Fibroblast of skin of right biceps (primary cell): Measurements from ENCODE around the gene PAK1.
A peak's percentile ranks its signal among the peaks of the same experiment; 100 is the strongest.
"Not testable (repeated sequence)": the region's sequence is repeated elsewhere in the genome, so short reads cannot be mapped to it uniquely, and the experiment has no call there.

Experiments
- DNase-seq: peaks from one replicate; pipeline ENCODE4 v3.0.0-alpha.2; 2013

PAK1 gene

GRCh38 chr11:77401486-77402217 is 72.2 kb downstream of the PAK1 start:
- no peak for DNase-seq

- no peak for DNase-seq
Measured at GRCh38 chr11:77400775-77401449, 73.0 kb downstream of the PAK1 start.

- no peak for DNase-seq
Measured at GRCh38 chr11:77400271-77400670, 73.6 kb downstream of the PAK1 start.

GRCh38 chr11:77397631-77398030 is 76.3 kb downstream of the PAK1 start:
- no peak for DNase-seq

- no peak for DNase-seq
Measured at GRCh38 chr11:77396911-77397310, 77.0 kb downstream of the PAK1 start.

GRCh38 chr11:77396305-77396704 is 77.6 kb downstream of the PAK1 start:
- DNase-seq = no peak

- DNase-seq = no peak
Measured at GRCh38 chr11:77395460-77396173, 78.3 kb downstream of the PAK1 start.

GRCh38 chr11:77392842-77393241 is 81.1 kb downstream of the PAK1 start:
- no peak for DNase-seq

- DNase-seq = no peak
Measured at GRCh38 chr11:77387701-77388100, 86.2 kb downstream of the PAK1 start.

GRCh38 chr11:77386178-77386577 is 87.7 kb downstream of the PAK1 start:
- DNase-seq = peak; percentile 30

- DNase-seq = not testable (repeated sequence)
Measured at GRCh38 chr11:77385255-77385771, 88.6 kb downstream of the PAK1 start.

GRCh38 chr11:77384571-77384970 is 89.3 kb downstream of the PAK1 start:
- peak; percentile 57 for DNase-seq

- not testable (repeated sequence) for DNase-seq
Measured at GRCh38 chr11:77383349-77383748, 90.5 kb downstream of the PAK1 start.

- peak; percentile 69 for DNase-seq
Measured at GRCh38 chr11:77381729-77382665, 91.9 kb downstream of the PAK1 start.

GRCh38 chr11:77379934-77380333 is 94.0 kb downstream of the PAK1 start:
- DNase-seq = no peak

- peak; percentile 61 for DNase-seq
Measured at GRCh38 chr11:77379253-77379652, 94.6 kb downstream of the PAK1 start.

- peak; percentile 19 for DNase-seq
Measured at GRCh38 chr11:77377734-77378133, 96.2 kb downstream of the PAK1 start.

- DNase-seq = peak; percentile 53
Measured at GRCh38 chr11:77375107-77375506, 98.8 kb downstream of the PAK1 start.

- peak; percentile 15 for DNase-seq
Measured at GRCh38 chr11:77374611-77375031, 99.3 kb downstream of the PAK1 start.

- no peak for DNase-seq
Measured at GRCh38 chr11:77374108-77374507, 99.8 kb downstream of the PAK1 start.

- DNase-seq = no peak
Measured at GRCh38 chr11:77372726-77373125, 101.2 kb downstream of the PAK1 start.

- no peak for DNase-seq
Measured at GRCh38 chr11:77371646-77372045, 102.2 kb downstream of the PAK1 start.
